HepG2 (cell line): ENCODE measurements around the gene ARFGEF2. TPM values are rescaled to one million over a fixed set of nuclear protein-coding genes. Genes with fewer than 3 reads are reported as not detected.
A peak's percentile ranks its signal among the peaks of the same experiment; 100 is the strongest.
"Not testable (repeated sequence)": the region's sequence is repeated elsewhere in the genome, so short reads cannot be mapped to it uniquely, and the experiment has no call there.

Experiments used
- ATAC-seq: fragments of 200-7000 bp; cut with Tn5 transposase; 3 replicates; pipeline ENCODE4 v1.9.1; 2020; ENCODE audit warnings: mild to moderate bottlenecking, moderate library complexity
- BruUV-seq: library from RNA; stranded (reverse); fragments of 400-500 nt; replicated peaks from 2 replicates; lab custom pipeline; 2021; lab: Mats Ljungman, UMichigan
- CTCF ChIA-PET: fragments of 300-600 bp; formaldehyde crosslinking; extraction: SDS; loops from one replicate; lab custom pipeline; 2021; ENCODE audit warnings: low total read pairs, inconsistent platforms, low intra/inter-chr PET ratio; lab: Yijun Ruan, JAX
- POLR2A ChIA-PET: fragments of 350-600 bp; sonication (Branson Sonifier 250); formaldehyde crosslinking; loops from one replicate; lab custom pipeline; 2020; ENCODE audit warnings: antibody characterized with exemption, inconsistent platforms; lab: Yijun Ruan, JAX
- DNase-seq: peaks from one replicate; pipeline ENCODE4 v3.0.0-alpha.2; 2015; ENCODE audit warnings: low spot score
- FAIRE-seq: peaks from 3 replicates; lab custom pipeline; 2011; peaks lifted over from hg19 to GRCh38; lab: Jason Lieb, UNC
- H2AFZ ChIP-seq: one replicate; pipeline ENCODE4 v1.6.1; 2011; ENCODE audit warnings: low read length, inconsistent platforms
- H3K27ac ChIP-seq: fragments of 300-600 bp; 3 replicates; pipeline ENCODE4 v1.8.0; 2011; ENCODE audit warnings: mixed run types, mild to moderate bottlenecking, mixed read lengths, low read length, inconsistent platforms; ENCODE audit not compliant: insufficient read depth; ENCODE audit errors: extremely low read length
- H3K27me3 ChIP-seq, 2 experiments: fragments of 200-600 bp in 1 of 2; 2 replicates in 1 of 2; 3 replicates in 1 of 2; pipeline versions ENCODE4 v1.6.0 to v1.8.0; 2011; ENCODE audit warnings: low read length in 2 of 2, mild to moderate bottlenecking in 2 of 2, moderate library complexity in 2 of 2, inconsistent platforms in 1 of 2; ENCODE audit not compliant: insufficient read depth in 2 of 2, control insufficient read depth in 1 of 2
- H3K36me3 ChIP-seq, 2 experiments: fragments of 200-600 bp in 1 of 2; replicated peaks in 1 of 2; 2 replicates in 1 of 2; 3 replicates in 1 of 2; pipeline versions ENCODE4 v1.5.1 to v1.8.0; 2011; ENCODE audit warnings: low read length in 2 of 2, inconsistent platforms in 1 of 2; ENCODE audit not compliant: insufficient read depth in 2 of 2, control insufficient read depth in 1 of 2
- H3K4me1 ChIP-seq: 2 replicates; pipeline ENCODE4 v1.5.1; 2012; ENCODE audit warnings: low read length, inconsistent platforms; ENCODE audit not compliant: insufficient read depth
- H3K4me2 ChIP-seq: 2 replicates; pipeline ENCODE4 v1.6.0; 2011; ENCODE audit warnings: low read depth, low read length, inconsistent platforms
- H3K4me3 ChIP-seq, 3 experiments: fragments of 200-600 bp in 1 of 3; sonication (generic), shearing (Covaris generic) in 1 of 3; replicated peaks in 1 of 3; 2 replicates each; pipeline ENCODE4 v1.5.1; 2011 to 2016; ENCODE audit warnings: low read length in 3 of 3, inconsistent platforms in 2 of 3, low read depth in 2 of 3, mild to moderate bottlenecking in 2 of 3, control low read depth in 1 of 3, mixed read lengths in 1 of 3; ENCODE audit not compliant: insufficient read depth in 1 of 3
- H3K79me2 ChIP-seq: one replicate; pipeline ENCODE4 v1.6.1; 2011; ENCODE audit warnings: low read length, inconsistent platforms; ENCODE audit not compliant: insufficient read depth
- H3K9ac ChIP-seq: 2 replicates; pipeline ENCODE4 v1.6.0; 2011; ENCODE audit warnings: mild to moderate bottlenecking, low read depth, low read length, inconsistent platforms; ENCODE audit not compliant: insufficient read depth
- H3K9me3 ChIP-seq: 2 replicates; pipeline ENCODE4 v1.5.1; 2012; ENCODE audit warnings: mild to moderate bottlenecking, low read length
- H4K20me1 ChIP-seq: 2 replicates; pipeline ENCODE4 v1.6.0; 2011; ENCODE audit warnings: inconsistent platforms, mild to moderate bottlenecking, low read length, moderate library complexity; ENCODE audit not compliant: insufficient read depth
- ATF7 ChIP-seq, 2 experiments: fragments of 450-650 bp in 1 of 2; sonication (generic) in 1 of 2; formaldehyde crosslinking in 1 of 2; IDR thresholded peaks; 2 replicates each; pipeline versions ENCODE4 v1.4.0 to v1.6.1; 2016 to 2020; ENCODE audit warnings: antibody characterized with exemption in 1 of 2, mild to moderate bottlenecking in 1 of 2, missing genetic modification reagents in 1 of 2
- CREB1 ChIP-seq, 2 experiments: fragments of 450-650 bp in 1 of 2; IDR thresholded peaks; 2 replicates each; pipeline ENCODE4 v1.6.1; 2016 to 2017; ENCODE audit warnings: control low read depth in 1 of 2, mild to moderate bottlenecking in 1 of 2, missing compliant biosample characterization in 1 of 2, missing genetic modification characterization in 1 of 2
- FOXM1 ChIP-seq: sonication (generic); formaldehyde crosslinking; IDR thresholded peaks from 2 replicates; pipeline ENCODE4 v1.5.0; 2020; ENCODE audit warnings: missing genetic modification reagents
- IRF9 ChIP-seq: sonication (generic); formaldehyde crosslinking; IDR thresholded peaks from 2 replicates; pipeline ENCODE4 v1.8.0; 2022; ENCODE audit warnings: missing genetic modification reagents, mild to moderate bottlenecking, borderline replicate concordance
- SETDB1 ChIP-seq: sonication (generic); formaldehyde crosslinking; IDR thresholded peaks from 2 replicates; pipeline ENCODE4 v1.5.1; 2020; ENCODE audit warnings: missing genetic modification reagents, mild to moderate bottlenecking, borderline replicate concordance
- SRSF9 ChIP-seq: fragments of 200-400 bp; formaldehyde crosslinking; IDR thresholded peaks from 2 replicates; pipeline ENCODE4 v1.6.1; 2018; ENCODE audit warnings: borderline replicate concordance, mild to moderate bottlenecking, low read depth, low read length; ENCODE audit not compliant: insufficient read depth, poor library complexity, severe bottlenecking
- ZFAT ChIP-seq: sonication (generic); formaldehyde crosslinking; conservative IDR thresholded peaks from 2 replicates; pipeline ENCODE4 v1.8.1; 2023; ENCODE audit warnings: missing genetic modification reagents, inconsistent platforms
- ZNF24 ChIP-seq: fragments of 450-650 bp; IDR thresholded peaks from 2 replicates; pipeline ENCODE4 v1.6.1; 2017; ENCODE audit warnings: antibody characterized with exemption, mild to moderate bottlenecking
- ZNF280B ChIP-seq: sonication (generic); formaldehyde crosslinking; IDR thresholded peaks from 2 replicates; pipeline ENCODE4 v1.5.0; 2020; ENCODE audit warnings: missing genetic modification reagents, mild to moderate bottlenecking, borderline replicate concordance
- ZNF501 ChIP-seq: sonication (generic); formaldehyde crosslinking; IDR thresholded peaks from 2 replicates; pipeline ENCODE4 v1.5.1; 2020; ENCODE audit warnings: mild to moderate bottlenecking, moderate library complexity, missing genetic modification reagents
- ZNF772 ChIP-seq: sonication (generic); formaldehyde crosslinking; IDR thresholded peaks from 2 replicates; pipeline ENCODE4 v1.5.0; 2020; ENCODE audit warnings: mild to moderate bottlenecking, missing genetic modification reagents
- WGBS: methylation state at CpG from one replicate; pipeline ENCODE4 v1.1.6; 2017; ENCODE audit warnings: low lambda C conversion rate; 5-methylcytosine and 5-hydroxymethylcytosine counted together
- in situ Hi-C: cut with HindIII; loops from 2 replicates; pipeline ENCODE4 v1.10.0; 2017; ENCODE audit warnings: low pct_unique_long_range_greater_than_20kb; ENCODE audit not compliant: extremely low pct_ligation_motif_present
- intact Hi-C: fragments of 100-400 bp; cut with micrococcal nuclease; formaldehyde crosslinking; loops from one replicate; pipeline ENCODE4 v1.10.0; 2022; ENCODE audit not compliant: unreplicated experiment
- polyA plus RNA-seq, 8 experiments: library from polyadenylated mRNA; depleted of rRNA in 3 of 8; stranded (reverse) in 7 of 8; unstranded in 1 of 8; fragments of >200 nt; fragmentation: Illumina TruSeq in 4 of 8; extraction: Trizol in 4 of 8; gene quantifications; 2 replicates each; pipeline versions ENCODE4 v1.2.1 to v1.2.3, GENCODE V29; 2011 to 2016; ENCODE audit warnings: low read depth in 4 of 8, missing spikeins in 1 of 8, mixed read lengths in 1 of 8; ENCODE audit not compliant: insufficient read depth in 1 of 8
- total RNA-seq, 5 experiments: library from RNA; depleted of rRNA; stranded (reverse); fragments of >200 nt; fragmentation: Illumina TruSeq; extraction: Trizol; gene quantifications; 2 replicates each; pipeline ENCODE4 v1.2.3, GENCODE V29; 2016; ENCODE audit warnings: low read depth in 1 of 5

The ARFGEF2 gene
- total and polyA plus RNA-seq, 2 of the 13 experiments (the other 11 are each of a cell fraction or from before 2014, with no cell fraction given), result 44.0 to 60.8 TPM

GRCh38 chr20:49078310-49078709 lies 156.8 kb downstream of the ARFGEF2 start:
- Histone ChIP-seq H3K9ac (no peak overlapping the region), H3K36me3 (peaks cover 52 to 97% of the 10 kb centered on the region in 2 experiments), H3K4me1 (no peaks in the 10 kb centered on the region), H4K20me1 (no peaks in the 10 kb centered on the region), H2AFZ (no peak overlapping the region), H3K4me2 (no peak overlapping the region), H3K4me3 (no peak overlapping the region), H3K9me3 (no peaks in the 10 kb centered on the region), H3K27ac (no peak overlapping the region), H3K27me3 (no peaks in the 10 kb centered on the region), H3K79me2 (no peaks in the 10 kb centered on the region)
- TF ChIP-seq ZNF24 (no peak), SRSF9 (peak; percentile 46), ATF7 (IDR thresholded peaks at IDR 0.05) (peak; percentile 93), ATF7 (CRISPR knock-in tag; IDR thresholded peaks at IDR 0.05) (no peak), CREB1 (IDR thresholded peaks at IDR 0.05) (peak; percentile 75), CREB1 (CRISPR knock-in tag; IDR thresholded peaks at IDR 0.05) (no peak), FOXM1 (CRISPR knock-in tag) (no peak), ZFAT (CRISPR knock-in tag) (no peak), ZNF772 (no peak)
- ATAC-seq (no peak), FAIRE-seq (no peak), DNase-seq (no peak)
- intact Hi-C loops (no loop called here), in situ Hi-C loops (no loop called here)
- BruUV-seq, result no TSS peak
- POLR2A ChIA-PET, result interaction anchor here (1.5 kb wide), 1 partner anchor 33 kb away, joined by 3 read pairs; no protein-coding TSS in a partner anchor
- 99% methylated on average over 3 of the region's 3 CpGs for WGBS
- CTCF ChIA-PET, result no interaction called here

GRCh38 chr20:49082295-49082694 lies 160.8 kb downstream of the ARFGEF2 start:
- in situ Hi-C loops; H3K4me2 ChIP-seq; DNase-seq; H3K9me3 ChIP-seq; H3K27ac ChIP-seq; H3K9ac ChIP-seq; H4K20me1 ChIP-seq; H2AFZ ChIP-seq; BruUV-seq; H3K4me3 ChIP-seq; H3K79me2 ChIP-seq; H3K4me1 ChIP-seq; intact Hi-C loops; POLR2A ChIA-PET; CTCF ChIA-PET; FAIRE-seq; ATAC-seq; H3K27me3 ChIP-seq; TF ChIP-seq CREB1 (CRISPR knock-in tag; IDR thresholded peaks at IDR 0.05): not testable (repeated sequence)
- H3K36me3 ChIP-seq, result peaks cover 57 to 97% of the 10 kb centered on the region in 2 experiments
- WGBS, result 97% methylated on average over 12 of the region's 12 CpGs
- TF ChIP-seq CREB1 (IDR thresholded peaks at IDR 0.05) (0 out of 2 replicates have a peak, but pooled peaks have one; percentile 15), ZNF280B (CRISPR knock-in tag) (0 out of 2 replicates have a peak, but pooled peaks have one; percentile 61), SETDB1 (0 out of 2 replicates have a peak, but pooled peaks have one; percentile 12), IRF9 (CRISPR knock-in tag) (0 out of 2 replicates have a peak, but pooled peaks have one; percentile 24), ZNF501 (CRISPR knock-in tag) (peak; percentile 56; the same call in 1 of the 2 replicates)
